ENCODE results near the gene MINAR1.

The MINAR1 gene

DNA sequence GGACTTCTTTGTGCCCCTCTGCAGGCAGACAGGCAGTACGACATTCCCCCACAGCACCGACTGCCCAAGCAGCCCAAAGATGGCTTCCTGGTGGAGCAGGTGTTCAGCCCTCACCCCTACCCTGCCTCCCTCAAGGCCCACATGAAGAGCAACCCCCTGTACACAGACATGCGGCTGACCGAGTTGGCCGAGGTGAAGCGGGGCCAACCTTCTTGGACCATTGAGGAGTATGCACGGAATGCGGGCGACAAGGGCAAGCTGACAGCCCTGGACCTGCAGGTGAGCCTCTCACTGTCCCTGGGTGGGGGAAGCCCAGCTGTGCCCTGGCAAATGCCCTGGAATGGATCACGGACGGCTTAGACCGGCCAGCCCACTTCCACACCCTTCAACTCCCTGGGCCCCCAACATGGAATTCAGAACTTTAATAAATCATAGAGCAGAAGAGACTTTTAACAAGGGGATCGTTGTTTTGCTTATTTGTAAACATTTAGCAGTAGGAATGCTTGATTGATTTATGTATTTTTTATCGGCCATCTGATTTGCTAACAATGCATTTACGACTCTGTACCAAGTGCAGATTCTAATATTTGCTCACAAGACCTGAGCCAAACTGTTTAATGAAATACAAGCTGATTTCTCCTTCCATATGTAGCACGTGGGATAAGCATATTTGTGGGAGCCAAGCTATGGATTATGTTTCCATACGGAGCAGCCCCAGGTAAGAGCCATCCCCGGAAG, 31.1 kb downstream of the MINAR1 start:
- no peak overlapping the region for H3K4me3 ChIP-seq (ENCODE audit: low read depth, low read length)
- POLR2A ChIA-PET, result no interaction called here
- CTCF ChIA-PET, result no interaction called here
- H3K4me1 ChIP-seq (ENCODE audit: control insufficient read depth, insufficient read depth, low read length), result no peaks in the 10 kb centered on the region
- no peaks in the 10 kb centered on the region for H3K36me3 ChIP-seq (ENCODE audit: control insufficient read depth in 2 of 2, insufficient read depth in 1 of 2, low read length in 2 of 2)
- H3K27ac ChIP-seq (ENCODE audit: extremely low read depth, low read depth, low read length), result no peak overlapping the region
- TF ChIP-seq, protein P1, sequence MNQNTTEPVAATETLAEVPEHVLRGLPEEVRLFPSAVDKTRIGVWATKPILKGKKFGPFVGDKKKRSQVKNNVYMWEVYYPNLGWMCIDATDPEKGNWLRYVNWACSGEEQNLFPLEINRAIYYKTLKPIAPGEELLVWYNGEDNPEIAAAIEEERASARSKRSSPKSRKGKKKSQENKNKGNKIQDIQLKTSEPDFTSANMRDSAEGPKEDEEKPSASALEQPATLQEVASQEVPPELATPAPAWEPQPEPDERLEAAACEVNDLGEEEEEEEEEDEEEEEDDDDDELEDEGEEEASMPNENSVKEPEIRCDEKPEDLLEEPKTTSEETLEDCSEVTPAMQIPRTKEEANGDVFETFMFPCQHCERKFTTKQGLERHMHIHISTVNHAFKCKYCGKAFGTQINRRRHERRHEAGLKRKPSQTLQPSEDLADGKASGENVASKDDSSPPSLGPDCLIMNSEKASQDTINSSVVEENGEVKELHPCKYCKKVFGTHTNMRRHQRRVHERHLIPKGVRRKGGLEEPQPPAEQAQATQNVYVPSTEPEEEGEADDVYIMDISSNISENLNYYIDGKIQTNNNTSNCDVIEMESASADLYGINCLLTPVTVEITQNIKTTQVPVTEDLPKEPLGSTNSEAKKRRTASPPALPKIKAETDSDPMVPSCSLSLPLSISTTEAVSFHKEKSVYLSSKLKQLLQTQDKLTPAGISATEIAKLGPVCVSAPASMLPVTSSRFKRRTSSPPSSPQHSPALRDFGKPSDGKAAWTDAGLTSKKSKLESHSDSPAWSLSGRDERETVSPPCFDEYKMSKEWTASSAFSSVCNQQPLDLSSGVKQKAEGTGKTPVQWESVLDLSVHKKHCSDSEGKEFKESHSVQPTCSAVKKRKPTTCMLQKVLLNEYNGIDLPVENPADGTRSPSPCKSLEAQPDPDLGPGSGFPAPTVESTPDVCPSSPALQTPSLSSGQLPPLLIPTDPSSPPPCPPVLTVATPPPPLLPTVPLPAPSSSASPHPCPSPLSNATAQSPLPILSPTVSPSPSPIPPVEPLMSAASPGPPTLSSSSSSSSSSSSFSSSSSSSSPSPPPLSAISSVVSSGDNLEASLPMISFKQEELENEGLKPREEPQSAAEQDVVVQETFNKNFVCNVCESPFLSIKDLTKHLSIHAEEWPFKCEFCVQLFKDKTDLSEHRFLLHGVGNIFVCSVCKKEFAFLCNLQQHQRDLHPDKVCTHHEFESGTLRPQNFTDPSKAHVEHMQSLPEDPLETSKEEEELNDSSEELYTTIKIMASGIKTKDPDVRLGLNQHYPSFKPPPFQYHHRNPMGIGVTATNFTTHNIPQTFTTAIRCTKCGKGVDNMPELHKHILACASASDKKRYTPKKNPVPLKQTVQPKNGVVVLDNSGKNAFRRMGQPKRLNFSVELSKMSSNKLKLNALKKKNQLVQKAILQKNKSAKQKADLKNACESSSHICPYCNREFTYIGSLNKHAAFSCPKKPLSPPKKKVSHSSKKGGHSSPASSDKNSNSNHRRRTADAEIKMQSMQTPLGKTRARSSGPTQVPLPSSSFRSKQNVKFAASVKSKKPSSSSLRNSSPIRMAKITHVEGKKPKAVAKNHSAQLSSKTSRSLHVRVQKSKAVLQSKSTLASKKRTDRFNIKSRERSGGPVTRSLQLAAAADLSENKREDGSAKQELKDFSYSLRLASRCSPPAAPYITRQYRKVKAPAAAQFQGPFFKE (tag by site-specific recombination; IDR thresholded peaks at IDR 0.05; ENCODE audit: borderline replicate concordance), result no peak
- TF ChIP-seq ZNF548 (tag by site-specific recombination; IDR thresholded peaks at IDR 0.05) (no peak), TSHZ1 (tag by site-specific recombination; IDR thresholded peaks at IDR 0.05; ENCODE audit: borderline replicate concordance) (no peak), BCL11B (tag by site-specific recombination; IDR thresholded peaks at IDR 0.05; ENCODE audit: low read depth) (no peak), ZNF280C (tag by site-specific recombination; IDR thresholded peaks at IDR 0.05) (no peak)
- no peaks in the 10 kb centered on the region for H3K9me3 ChIP-seq (ENCODE audit: control insufficient read depth, insufficient read depth, low read depth, low read length)

DNA sequence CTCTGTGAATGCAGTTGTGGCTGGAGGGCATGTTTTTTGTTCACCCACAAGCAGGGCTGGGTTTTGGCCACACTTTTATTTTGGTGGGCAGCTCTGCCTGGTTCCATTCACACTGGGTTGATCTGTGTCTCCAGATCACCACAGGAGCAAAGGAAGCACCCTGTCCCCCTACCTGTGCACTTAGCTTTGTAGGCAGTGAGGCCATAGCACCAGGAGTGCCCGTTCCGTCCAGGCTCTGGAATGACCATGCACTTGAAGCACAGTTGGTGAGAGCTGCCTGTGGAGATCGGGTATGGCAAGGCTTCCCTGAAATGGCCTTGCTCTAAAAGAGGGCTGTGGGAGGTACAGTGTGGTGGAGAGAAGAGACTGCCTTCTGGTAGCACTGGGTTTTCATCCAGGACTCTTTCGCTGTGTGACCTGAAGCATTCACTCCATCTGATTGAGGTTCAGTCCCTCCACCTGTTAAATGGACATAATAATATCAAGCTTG, 31.7 kb downstream of the MINAR1 start:
- ChIA-PET CTCF (interaction anchor here (0.5 to 1.2 kb wide), 2 partner anchors 17 to 391 kb away, joined by 3 read pairs; no protein-coding TSS in a partner anchor), POLR2A (no interaction called here)
- TF ChIP-seq ZNF843 (tag by site-specific recombination; IDR thresholded peaks at IDR 0.05), result no peak
- TF ChIP-seq ZNF76 (tag by site-specific recombination; IDR thresholded peaks at IDR 0.05; ENCODE audit: borderline replicate concordance, low read depth), result no peak
- TF ChIP-seq PRDM4 (tag by site-specific recombination; IDR thresholded peaks at IDR 0.05), result no peak
- TF ChIP-seq ZNF202 (tag by site-specific recombination; IDR thresholded peaks at IDR 0.05; ENCODE audit: borderline replicate concordance), result no peak
- no peak for TF ChIP-seq KLF1 (tag by site-specific recombination; IDR thresholded peaks at IDR 0.05)
- no peak for TF ChIP-seq SP3 (tag by site-specific recombination; IDR thresholded peaks at IDR 0.05)
- TF ChIP-seq ZBTB49 (tag by site-specific recombination; IDR thresholded peaks at IDR 0.05; ENCODE audit: low read depth), result no peak
- no peak for TF ChIP-seq ZSCAN5A (tag by site-specific recombination; IDR thresholded peaks at IDR 0.05)
- TF ChIP-seq WT1 (tag by site-specific recombination; IDR thresholded peaks at IDR 0.05), result no peak
- TF ChIP-seq BCL11B (tag by site-specific recombination; IDR thresholded peaks at IDR 0.05; ENCODE audit: low read depth), result no peak

More for the DNA sequence above, 31.7 kb downstream of the MINAR1 start:
- Histone ChIP-seq H3K36me3 (ENCODE audit: control insufficient read depth in 2 of 2, insufficient read depth in 1 of 2, low read length in 2 of 2) (no peaks in the 10 kb centered on the region), H3K4me3 (ENCODE audit: low read depth, low read length) (no peak overlapping the region), H3K27ac (ENCODE audit: extremely low read depth, low read depth, low read length) (no peak overlapping the region), H3K4me1 (ENCODE audit: control insufficient read depth, insufficient read depth, low read length) (no peaks in the 10 kb centered on the region), H3K9me3 (ENCODE audit: control insufficient read depth, insufficient read depth, low read depth, low read length) (no peaks in the 10 kb centered on the region)

Measured in HEK293 (cell line).